ENCODE measurements around the gene NT5DC1.

The NT5DC1 gene

DNA sequence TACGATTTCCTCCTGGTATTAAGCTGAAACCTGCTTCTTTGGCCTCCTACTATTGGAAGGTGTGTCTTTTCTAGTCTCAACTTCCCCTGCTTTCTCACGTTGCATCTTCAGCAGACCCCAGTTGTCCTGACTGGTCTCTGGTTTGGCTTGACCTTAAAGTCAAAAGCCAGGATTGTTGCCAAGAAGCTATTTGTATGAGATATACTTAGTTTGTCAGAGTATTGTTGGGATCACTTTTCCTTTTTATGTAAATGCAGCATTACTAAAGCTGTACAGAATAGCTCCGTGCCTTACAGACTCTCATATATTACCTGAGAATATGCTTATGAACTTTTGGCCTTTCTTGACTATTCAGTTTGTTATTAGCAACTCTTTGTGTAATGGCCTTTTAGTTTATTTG, 92.1 kb downstream of the NT5DC1 start:
- DNase-seq (ENCODE audit: low spot score), result no peak

DNA sequence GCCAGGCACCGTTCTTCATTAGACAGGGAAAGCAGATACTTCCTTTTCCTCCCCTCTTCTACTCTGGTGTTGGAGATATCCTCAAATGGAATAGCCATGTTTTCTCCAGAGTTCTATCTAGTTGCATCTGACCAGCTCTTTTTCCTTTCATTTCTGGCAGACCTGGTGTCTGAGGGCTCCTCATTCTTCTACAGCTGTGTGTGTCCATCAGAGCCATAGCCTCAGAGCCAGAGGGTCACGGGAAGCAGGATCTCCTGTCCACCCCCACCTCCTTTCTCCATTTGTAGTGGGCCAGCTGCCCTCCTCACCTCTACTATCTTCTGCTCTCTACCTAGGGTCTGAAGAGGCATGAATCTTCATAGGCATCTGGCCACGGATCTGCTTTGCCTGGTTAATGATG, 96.2 kb downstream of the NT5DC1 start:
- DNase-seq (ENCODE audit: low spot score), result no peak

DNA sequence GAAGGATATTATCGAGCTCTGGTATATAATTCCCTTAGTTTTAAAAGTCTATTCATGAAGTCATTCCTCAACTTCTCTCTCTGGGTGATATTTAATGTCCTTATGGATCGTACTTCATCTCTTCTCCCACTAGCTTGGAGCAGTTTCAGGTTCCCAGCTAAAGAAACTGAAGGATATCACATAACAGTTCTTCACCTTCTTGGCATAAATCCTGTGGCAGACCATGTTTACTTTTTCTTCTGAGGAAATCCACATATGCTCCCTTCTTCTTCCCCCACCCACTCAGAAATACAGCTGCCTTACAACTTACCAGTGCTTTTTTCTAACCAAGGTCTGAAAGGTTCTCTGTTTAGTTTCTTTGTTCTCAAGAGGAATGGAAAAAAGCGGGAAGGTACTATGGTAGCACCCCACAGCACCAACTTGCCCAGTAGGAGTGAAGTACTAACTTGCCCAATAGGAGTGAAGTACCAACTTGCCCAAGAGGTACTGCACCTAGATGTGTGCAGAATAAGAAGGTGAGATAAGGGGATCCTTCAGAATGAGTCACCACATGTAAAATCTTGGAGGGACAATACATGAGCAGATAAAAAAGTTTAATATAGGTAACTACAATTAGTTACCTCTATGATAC, 100.1 kb downstream of the NT5DC1 start:
- no peak for DNase-seq (ENCODE audit: low spot score)

DNA sequence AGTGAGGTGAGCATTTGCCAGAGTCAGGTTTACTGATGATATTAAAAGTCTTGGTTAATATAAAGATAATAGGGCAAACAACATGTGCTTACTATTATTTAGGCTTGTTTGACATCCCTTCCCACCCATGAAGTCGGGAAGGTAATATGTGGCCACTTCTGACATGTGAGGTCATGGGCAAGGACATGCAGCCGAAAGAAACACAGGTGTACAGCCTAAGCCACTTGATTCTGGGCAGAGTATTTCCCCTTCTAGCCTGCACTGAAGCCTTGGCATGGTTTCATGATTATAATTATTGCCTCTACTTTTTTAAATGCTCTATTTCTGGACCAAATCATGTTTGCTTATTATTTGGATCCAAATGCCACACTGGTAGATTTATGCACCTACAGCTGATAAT, 100.9 kb downstream of the NT5DC1 start:
- DNase-seq (ENCODE audit: low spot score), result no peak

DNA sequence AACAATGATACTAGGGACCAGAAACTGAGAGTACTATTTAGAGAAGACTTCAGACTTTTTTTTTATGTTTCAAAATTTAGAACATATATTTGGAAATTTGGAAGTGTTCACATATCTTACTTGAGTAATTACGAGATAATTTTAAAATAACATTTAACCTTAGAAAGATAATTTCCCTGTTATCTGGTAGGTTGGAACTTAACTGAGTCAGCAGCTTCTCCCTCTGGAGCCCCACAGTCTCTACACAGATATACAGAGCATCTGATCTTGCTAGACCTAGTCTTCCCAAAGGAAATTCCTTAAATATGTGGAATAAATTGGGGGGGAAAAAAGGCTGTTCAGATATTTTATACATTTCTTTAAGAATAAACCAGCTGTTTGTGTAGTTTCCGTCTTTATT, 104.6 kb downstream of the NT5DC1 start:
- no peak for DNase-seq (ENCODE audit: low spot score)

DNA sequence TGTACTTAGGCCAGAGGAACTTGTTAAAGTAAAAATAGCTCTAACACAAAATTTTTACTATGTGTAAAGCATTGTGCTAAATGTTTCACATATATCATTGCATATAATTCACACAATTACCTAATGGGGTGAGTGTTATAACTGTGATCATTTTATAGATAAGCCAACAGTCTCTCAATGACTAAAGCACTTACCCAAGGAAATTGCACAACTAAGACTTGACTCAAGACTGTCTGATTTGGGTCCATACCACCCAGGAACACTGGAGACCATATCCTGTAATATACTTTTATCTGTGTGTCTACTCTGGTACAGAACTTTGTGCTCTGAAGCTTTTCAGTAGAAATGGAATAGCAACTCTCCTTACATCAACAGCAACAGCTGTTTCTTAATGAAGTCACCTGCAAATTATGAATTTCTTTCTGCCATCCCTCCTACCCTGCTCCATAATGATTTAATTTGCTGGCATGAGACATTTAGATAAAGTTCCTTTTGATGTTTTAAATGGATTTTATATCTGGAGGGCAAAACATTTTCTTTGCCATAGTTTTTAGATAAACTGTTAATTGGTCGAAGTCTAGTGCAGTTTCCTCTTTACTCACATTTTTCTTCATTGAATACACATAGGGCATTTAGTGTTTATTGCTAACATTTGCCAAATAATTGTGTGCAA, 105.7 kb downstream of the NT5DC1 start:
- no peak for DNase-seq (ENCODE audit: low spot score)

DNA sequence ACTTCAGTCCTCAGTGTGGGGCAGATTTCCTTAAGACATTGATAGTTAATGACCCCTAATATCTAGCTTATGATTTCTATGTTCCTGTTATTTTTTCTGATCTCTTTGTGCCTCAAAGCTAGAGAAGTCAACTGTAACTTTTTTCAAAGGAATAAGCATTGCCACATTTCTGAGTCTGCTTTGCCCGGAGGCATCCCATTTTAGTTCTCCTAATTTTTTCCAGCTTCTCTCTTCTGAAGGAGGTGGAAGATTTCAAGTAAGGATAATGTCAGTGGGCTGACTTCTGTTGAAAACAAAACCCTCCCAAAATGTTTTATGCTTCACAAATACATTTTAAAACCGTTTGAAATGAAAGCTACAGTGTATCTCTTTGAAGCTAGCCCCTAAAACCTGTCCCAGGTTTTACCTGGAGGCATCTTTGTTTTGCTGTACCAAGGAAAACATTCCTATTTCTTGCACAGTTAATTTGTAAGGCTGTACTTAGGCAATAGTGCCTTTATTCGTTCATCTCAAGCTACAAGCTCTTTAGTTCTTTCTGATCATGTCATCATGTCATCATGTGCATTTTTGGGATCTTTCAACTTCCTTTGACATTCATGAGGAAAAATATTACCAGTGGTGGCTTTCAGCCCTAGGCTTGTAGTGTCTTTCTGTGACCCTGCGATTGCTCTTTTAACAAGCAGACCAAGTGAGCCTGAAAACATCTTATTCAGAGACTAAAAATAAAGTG, 107.6 kb downstream of the NT5DC1 start:
- no peak for DNase-seq (ENCODE audit: low spot score)

DNA sequence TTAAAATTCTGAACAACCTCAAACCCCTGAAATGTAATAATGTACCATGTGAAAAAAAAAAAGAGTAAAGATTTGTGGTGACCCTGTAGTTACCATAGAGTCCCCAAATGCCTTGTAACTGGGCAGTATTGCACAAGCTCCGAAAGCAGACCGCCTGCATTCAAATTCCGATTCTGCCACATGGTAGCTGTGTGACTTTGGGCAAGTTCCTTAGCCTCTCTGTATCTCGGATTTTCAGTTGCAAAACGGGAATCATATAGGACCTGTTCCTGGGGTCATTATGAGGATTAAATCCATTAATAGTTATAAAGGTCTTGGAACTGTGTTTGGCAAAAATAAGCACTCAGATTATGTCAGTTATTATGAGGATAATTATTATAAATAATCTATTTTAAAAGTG, 109.7 kb downstream of the NT5DC1 start:
- DNase-seq (ENCODE audit: low spot score), result no peak

DNA sequence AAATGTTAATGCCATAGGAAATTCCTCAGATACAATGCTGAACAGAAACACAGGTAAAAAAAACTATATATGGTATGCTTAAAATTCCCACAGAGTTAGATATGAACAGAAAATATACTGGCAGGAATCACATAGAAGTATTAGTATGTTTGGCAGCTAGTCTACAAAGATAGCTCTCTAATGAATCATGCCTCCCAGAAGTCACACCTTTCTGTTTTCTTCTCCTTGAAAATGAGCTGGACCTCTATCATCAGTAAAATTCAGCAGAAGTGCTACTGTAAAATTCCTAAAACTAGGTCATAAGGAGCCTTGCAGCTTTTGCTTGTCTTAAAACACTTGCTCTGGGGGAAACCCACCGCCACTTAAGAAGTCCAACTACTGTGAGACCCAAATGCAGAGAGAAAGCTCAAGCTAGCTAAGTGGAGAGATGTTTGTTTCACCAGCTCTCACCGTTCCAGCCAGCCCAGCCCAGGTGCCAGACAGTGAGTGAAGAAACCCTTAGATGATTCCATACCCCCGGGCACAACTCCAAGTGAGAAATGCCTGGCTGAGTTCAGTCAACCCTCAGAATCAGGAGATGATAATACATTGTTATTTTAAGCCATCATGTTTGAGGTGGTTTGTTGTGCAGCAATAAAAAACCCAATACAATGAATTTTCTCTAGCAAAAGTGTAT, 110.2 kb downstream of the NT5DC1 start:
- DNase-seq (ENCODE audit: low spot score), result no peak

DNA sequence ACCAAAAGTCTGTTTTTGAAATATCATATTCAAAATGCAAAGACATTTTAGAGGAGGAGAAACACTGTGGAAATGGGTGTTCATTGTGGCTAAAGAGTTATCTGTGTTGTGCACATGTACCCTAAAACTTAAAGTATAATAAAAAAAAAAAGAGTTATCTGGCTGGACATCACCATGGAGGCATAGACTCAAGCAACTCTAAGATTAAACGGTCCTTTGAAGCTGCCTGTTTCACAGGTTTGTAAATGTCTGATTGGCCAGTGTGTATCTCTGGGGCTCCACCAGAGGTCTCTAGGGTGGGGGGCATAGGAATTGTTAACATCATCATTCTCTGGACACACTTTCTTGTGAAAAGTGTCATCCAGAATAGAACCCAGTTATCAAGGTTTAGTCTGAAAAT, 114.0 kb downstream of the NT5DC1 start:
- no peak for DNase-seq (ENCODE audit: low spot score)

DNA sequence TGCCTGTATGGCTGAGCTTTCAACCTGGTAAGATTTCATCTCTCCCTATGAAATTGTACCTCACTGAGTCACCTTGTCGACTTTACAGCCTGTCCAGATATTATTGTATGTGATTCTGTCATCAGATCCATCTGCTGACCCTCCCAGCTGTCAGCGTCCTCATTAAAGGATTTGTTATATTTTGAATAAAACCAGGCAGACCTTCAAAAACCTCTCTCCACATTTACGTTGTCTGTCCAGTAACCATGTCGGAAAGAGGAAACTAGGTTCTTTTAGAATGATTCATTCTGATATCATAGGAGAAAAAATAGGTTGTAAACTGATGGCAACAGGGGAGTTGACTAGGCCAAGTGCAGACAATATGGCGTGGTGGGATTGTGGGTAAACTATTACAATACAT, 114.8 kb downstream of the NT5DC1 start:
- DNase-seq (ENCODE audit: low spot score), result no peak

DNA sequence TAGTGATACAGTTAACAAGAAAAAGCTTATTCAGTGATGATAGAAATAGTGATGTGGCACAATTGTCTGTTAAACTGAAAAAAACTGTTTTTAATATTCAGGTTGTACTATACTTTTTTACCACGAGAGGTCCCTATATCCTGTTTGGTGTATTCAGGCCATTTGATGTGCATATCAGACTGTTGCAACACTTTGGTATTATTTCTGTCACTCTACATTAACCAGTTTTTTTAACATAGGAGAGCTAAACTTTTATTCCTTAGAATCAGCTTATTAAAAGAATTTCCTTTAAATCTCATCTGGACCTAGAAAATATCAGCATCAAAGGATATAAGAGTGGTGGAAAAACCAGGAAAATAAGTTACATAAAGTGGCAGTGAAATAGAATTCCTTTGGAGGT, 116.4 kb downstream of the NT5DC1 start:
- no peak for DNase-seq (ENCODE audit: low spot score)

DNA sequence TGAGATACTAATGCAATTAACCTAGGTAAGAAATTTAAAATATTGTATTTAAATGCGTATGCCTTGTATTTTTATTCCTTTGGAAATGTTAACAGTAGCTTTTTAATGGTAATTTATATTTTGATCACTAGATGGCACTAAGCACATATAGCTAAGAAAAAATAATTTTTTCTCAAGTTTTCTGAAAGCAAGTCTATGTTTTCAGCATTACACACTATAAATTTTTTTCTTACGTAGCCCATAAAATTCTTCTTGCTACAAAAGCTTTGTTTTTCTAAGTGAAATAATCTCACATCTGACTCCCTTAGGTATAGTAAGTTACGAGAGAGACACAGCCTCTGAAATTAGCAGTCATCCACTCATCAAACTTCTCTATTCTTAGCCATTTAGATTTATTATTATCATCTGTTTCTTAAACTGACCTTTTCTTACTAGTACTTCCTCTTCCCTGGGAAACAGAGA, 117.5 kb downstream of the NT5DC1 start:
- DNase-seq (ENCODE audit: low spot score), result no peak

DNA sequence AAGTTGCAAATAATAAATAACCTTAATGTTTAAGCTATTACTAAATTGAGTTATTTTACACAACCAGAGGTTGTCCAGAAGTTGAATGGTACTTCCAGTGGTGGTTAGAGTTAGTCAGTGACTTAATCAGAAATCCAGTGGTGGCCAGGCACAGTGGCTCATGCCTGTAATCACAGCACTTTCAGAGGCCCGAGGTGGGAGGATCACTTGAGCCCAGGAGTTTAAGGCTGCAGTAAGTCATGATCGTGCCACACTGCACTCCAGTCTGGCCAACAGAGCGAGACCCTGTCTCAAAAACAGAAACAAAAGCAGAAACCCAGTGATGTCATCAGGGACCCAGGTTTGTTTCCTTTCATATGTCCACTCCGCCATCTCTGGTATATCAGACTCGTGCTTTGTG, 118.2 kb downstream of the NT5DC1 start:
- DNase-seq (ENCODE audit: low spot score), result no peak

DNA sequence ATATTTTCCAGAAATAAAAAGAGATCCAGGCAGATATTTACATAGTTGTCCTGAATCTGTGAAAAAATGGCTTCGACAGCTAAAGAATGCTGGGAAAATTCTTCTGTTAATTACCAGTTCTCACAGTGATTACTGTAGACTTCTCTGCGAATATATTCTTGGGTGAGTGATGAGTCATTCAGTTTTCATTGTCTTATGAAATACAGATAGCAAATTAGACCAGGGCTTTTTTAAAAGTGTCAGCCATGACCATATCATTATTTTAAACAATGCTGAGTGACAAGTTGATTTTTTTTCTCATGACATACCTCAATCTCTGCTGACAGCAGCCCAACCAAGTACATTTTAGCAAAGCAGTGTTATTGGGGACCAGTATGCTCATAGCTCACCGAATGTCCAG, 120.4 kb downstream of the NT5DC1 start:
- no peak for DNase-seq (ENCODE audit: low spot score)

DNA sequence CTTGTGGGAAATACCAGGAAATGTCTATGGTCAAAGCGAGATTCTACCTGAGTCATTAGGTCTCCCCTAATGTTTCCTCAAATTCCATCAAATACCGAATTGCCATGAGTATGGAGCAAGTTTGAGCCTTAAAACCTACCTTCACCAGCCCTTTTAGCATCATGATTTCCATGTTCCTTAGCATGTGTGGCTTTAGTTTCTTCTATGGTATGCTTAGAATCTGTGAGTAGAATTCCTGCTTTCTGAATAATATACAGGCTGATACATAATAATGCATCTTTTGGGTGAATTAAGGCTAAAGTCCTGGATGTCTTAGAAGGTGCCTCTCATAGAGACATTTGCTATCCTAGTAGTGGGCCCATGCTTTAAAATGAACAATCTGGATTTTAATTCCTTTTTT, 121.3 kb downstream of the NT5DC1 start:
- no peak for DNase-seq (ENCODE audit: low spot score)

DNA sequence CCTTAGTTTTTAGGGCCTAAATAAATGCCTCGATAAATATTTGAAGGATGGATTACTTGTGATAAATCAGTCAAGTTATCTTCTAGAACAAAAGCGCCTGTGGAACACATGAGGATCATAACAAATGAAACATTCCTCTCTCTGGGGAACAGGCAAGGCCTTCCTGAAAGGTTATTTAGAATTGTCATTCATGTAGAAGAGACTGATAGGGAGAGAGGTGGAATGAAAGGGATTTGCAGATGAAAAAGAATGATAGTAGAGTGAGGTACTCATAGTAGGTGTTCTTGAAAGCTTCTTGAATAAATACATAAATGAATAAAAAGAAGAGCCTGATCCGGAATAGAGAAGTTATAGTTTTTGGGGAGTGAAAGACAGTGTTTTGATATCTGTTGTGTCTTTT, 122.7 kb downstream of the NT5DC1 start:
- DNase-seq (ENCODE audit: low spot score), result no peak

DNA sequence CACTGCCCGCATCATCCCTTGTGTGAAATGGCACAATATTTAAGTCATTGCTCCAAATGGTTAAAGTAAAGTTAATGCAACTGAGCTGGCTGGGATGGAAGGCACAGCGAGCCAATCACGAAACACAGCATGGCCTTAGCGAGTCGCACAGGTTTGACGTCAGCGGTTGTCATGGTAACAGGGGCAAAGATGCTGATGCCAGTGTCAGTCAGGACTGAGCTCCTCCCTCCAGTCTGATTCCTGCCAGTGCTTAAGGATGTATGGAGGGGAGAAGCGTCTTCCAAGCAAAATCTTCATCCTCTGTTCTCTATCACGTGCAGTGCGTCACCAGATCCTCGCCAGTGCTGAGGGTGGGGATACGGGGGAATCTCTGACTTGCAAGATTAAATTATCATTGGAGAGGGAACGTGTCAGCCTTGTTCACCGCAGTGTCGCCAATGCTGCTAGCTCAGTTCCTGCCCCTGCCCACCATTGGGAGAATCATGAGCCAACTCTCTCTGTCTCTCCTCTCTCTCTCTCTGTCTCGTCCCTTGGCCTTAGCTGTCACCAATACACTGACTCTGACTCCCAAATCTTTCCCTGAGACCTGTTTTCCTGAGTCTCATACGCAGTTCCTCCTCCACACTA, 128.7 kb downstream of the NT5DC1 start:
- DNase-seq (ENCODE audit: low spot score), result peak; percentile 6

DNA sequence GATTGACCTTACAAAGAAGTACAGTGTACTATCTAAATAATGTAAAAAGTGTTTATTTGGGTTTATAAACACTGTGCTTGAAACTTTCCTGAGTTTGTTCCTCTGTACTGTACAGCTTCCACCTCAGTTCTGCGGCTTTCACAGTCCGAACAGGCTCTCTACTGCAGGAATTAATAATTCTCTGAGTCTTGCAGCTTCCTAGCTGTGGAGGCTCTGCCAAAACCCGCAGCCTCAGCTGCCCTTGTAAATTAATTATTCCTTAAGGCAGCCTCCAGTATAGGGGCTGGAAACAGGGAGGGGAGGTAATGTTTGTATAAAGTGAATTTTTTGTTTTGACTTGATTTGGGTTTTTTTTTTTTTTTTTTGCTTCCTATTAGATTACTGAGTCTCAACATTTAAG, 134.0 kb downstream of the NT5DC1 start:
- DNase-seq (ENCODE audit: low spot score), result no peak

DNA sequence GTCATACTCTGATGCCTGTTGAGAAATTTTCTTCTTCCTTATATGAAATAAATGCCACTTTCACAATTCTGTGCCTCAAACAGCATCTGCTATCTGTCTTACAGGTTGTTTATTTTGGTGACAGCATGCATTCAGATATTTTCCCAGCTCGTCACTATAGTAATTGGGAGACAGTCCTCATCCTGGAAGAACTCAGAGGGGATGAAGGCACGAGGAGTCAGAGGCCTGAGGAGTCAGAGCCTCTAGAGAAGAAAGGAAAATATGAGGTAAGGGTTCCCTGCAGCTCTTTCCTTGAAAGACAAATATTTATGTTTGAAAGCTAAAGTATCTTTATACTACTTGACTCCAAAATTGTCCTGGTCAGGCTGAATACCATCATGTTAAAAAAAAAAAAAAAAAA, 137.4 kb downstream of the NT5DC1 start:
- no peak for DNase-seq (ENCODE audit: low spot score)

DNA sequence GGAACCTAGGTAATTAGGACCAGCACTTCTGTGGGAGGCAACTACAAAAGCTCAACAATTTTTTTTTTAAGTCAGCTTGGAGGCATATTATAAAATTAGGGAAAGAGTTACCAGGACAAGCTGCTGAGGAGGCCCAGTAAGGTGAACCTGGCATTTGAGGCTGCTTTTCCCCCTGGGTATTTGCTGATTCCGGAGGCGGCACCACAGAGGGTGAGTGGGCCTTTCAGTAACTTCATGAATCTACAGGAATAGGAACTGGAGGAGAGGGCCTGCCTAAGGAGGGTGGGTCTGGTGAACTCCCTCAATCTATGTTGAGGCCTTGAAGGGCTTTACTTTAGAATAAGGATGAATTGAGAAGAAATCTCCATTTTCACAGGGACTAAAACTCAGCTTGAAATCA, 138.6 kb downstream of the NT5DC1 start:
- no peak for DNase-seq (ENCODE audit: low spot score)

DNA sequence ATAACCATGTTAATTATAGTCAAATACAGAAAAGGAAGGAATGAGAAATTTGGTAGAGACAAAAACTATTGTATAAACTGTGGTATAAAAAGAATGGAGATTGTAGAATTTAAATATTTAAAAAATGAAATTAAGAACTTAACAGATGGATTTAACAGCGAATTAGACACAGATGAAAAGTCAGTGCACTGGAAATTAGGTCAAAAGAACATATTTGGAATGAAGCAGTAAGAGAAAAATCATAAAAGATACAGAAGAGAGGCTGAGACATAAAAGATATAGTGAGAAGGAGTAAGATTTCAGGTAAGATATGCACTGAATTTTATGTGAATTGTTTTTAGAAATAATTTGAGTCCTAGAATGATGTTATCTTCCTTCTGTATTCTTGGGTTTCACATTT, 139.2 kb downstream of the NT5DC1 start:
- no peak for DNase-seq (ENCODE audit: low spot score)

Data from HuH-7.5 (cell line).